ENCODE results near the gene ABCB7.
A peak's percentile ranks its signal among the peaks of the same experiment; 100 is the strongest.
"Not testable (repeated sequence)": the region's sequence is repeated elsewhere in the genome, so short reads cannot be mapped to it uniquely, and the experiment has no call there.

ABCB7 gene

GRCh38 chrX:75086731-75087195 is 69.3 kb downstream of the ABCB7 start:
- DNase-seq = peak; percentile 1

- DNase-seq = no peak
These were observed 71.3 kb downstream of the ABCB7 start for GRCh38 chrX:75084757-75085156.

- no peak for DNase-seq
These were observed 79.7 kb downstream of the ABCB7 start for GRCh38 chrX:75076429-75076828.

DNA sequence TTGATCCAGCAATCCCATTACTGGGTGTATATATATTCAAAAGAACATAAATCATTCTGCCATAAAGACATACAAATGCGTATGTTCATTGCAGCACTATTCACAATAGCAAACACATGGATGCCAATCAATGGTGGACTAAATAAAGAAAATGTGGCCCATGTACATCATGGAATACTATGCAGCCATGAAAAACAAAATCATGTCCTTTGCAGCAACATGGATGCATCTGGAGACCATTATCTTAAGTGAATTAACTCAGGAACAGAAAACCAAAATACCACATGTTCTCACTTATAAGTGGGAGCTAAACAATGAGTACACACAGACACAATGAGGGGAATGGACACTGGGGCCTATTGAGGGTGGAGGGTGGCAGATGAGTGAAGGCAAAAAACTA is 81.6 kb downstream of the ABCB7 start:
- no peak for DNase-seq

DNA sequence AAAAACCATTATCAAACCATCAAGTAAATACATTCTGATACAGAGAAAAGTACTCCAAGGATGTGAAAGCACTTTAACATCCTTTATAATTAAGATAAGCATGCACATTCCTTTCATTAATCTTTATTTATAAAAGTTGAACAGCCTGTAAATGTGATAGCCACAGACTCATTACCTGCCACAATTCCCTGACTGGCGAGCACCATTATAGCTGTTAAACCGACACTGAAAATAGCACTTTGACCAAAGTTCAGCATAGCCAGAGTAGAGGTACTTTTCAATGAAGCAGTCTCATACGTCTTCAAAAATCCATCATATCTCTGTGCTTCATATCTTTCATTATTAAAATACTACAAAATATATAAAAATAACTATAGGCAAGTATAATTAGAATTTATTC is 84.7 kb downstream of the ABCB7 start:
- DNase-seq = no peak

GRCh38 chrX:75067931-75068330 is 88.2 kb downstream of the ABCB7 start:
- DNase-seq = no peak

GRCh38 chrX:75061701-75062100 is 94.4 kb downstream of the ABCB7 start:
- DNase-seq = no peak

DNA sequence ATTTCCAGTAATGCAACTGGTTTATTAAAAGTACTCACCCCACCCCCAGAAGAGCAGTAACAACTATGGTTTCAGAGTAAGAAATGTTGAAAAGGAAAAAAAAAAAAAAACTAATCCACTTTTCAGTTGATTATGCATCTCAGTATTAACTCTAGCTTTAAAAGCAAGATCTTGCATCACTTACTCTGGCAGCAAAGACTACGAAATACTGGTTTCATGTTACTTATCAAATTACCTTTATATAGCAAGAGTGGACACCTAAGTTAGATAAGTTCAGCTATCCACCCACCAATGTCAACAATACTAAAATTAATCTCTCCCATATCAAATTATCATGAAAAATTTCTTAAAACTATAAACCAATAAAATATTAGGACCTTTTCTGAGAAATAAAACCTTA is 105.0 kb downstream of the ABCB7 start:
- no peak for DNase-seq

GRCh38 chrX:75045369-75045768 is 110.7 kb downstream of the ABCB7 start:
- no peak for DNase-seq

DNA sequence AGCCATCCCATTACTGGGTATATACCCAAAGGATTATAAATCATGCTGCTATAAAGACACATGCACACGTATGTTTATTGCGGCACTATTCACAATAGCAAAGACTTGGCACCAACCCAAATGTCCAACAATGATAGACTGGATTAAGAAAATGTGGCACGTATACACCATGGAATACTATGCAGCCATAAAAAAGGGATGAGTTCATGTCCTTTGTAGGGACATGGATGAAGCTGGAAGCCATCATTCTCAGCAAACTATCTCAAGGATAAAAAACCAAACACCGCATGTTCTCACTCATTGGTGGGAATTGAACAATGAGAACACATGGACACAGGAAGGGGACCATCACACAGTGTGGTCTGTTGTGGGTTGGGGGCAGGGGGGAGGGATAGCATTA is 111.9 kb downstream of the ABCB7 start:
- not testable (repeated sequence) for DNase-seq

DNA sequence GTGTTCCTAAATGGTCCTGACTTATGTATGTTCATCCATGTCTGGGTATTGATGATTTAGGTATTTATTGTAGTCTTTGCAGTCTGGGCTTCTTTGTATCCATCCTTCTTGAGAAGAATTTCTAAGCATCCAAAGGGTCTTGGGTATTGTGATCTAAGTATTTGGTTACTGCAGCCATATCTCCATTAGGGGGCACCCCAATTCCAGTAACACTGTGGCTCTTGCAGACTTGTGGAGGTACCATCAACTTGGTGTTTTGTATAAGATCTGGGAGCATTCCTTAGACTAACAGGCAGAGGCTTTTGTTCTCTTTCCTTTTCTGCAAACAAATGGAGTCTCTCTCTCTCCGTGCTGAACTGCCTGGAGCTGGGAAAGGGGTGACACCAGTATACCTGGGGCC is 117.2 kb downstream of the ABCB7 start:
- peak; percentile 42 for DNase-seq

Measured in hematopoietic multipotent progenitor cell treated with erythropoietin and hydrocortisone succinate and interleukin-3 and kit ligand, for 8 days (in vitro differentiated cells).